ENCODE data around the gene IGHMBP2.

- no peak for TF ChIP-seq ZNF518A (tag by site-specific recombination; conservative IDR thresholded peaks at IDR 0.05; ENCODE audit: low read depth)
- TF ChIP-seq CTCF (tag by site-specific recombination; IDR thresholded peaks at IDR 0.05), result no peak
- no peak for TF ChIP-seq ZNF707 (tag by site-specific recombination; IDR thresholded peaks at IDR 0.05)
- no peak for TF ChIP-seq ZNF560 (tag by site-specific recombination; IDR thresholded peaks at IDR 0.05; ENCODE audit: borderline replicate concordance)
- no peak for TF ChIP-seq ELK4 (IDR thresholded peaks at IDR 0.05; ENCODE audit: borderline replicate concordance, low read depth, low read length)
Observed at GRCh38 chr11:68900835-68901381, 2.8 kb upstream of the IGHMBP2 start.
